PC-9 (cell line): Measurements from ENCODE around the gene FCHSD1.

ENCODE experiments used
- EZH2 ChIP-seq: fragments of 200-600 bp; sonication (generic); IDR thresholded peaks from 2 replicates; pipeline ENCODE4 v1.8.0; 2017; ENCODE audit warnings: antibody characterized with exemption, low read depth
- TF ChIP-seq, protein P1 (sequence below): fragments of 200-600 bp; sonication (generic); conservative IDR thresholded peaks from 2 replicates; pipeline ENCODE4 v1.6.1; 2017; ENCODE audit warnings: mixed run types, antibody characterized with exemption, mild to moderate bottlenecking, moderate library complexity

DNA sequence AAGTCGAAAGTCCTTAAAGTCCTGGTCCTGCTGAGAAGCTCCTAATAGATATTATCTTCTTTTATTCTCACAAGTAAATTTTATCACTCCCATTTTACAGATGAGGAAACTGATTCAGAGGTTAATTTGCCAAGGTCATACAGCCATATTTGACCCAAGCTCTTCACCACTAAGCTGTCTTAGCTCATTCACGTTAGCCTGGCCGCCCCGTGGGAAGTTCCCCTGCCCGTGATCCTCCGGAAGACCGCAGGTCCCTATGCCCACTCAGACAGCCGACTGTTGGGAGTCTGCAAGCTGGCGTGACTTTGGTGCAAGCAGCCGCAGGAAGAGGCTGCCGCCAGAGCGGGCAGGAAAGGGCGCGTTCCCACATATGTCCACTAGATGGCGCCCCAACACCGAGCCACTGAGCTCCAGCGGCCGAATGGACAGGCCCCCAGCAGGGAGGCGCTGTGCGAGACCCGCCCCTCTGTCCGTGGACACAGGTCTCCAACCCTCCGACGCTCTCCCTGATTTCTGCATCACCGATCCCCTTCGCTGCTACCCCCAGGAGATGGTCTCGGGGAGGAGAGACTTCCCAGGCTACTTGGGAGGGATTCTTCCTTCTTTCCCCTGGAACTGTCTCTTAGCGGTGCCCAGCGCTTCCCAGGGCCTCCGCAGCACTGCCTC, 40.8 kb upstream of the FCHSD1 start:
- TF ChIP-seq, protein P1, sequence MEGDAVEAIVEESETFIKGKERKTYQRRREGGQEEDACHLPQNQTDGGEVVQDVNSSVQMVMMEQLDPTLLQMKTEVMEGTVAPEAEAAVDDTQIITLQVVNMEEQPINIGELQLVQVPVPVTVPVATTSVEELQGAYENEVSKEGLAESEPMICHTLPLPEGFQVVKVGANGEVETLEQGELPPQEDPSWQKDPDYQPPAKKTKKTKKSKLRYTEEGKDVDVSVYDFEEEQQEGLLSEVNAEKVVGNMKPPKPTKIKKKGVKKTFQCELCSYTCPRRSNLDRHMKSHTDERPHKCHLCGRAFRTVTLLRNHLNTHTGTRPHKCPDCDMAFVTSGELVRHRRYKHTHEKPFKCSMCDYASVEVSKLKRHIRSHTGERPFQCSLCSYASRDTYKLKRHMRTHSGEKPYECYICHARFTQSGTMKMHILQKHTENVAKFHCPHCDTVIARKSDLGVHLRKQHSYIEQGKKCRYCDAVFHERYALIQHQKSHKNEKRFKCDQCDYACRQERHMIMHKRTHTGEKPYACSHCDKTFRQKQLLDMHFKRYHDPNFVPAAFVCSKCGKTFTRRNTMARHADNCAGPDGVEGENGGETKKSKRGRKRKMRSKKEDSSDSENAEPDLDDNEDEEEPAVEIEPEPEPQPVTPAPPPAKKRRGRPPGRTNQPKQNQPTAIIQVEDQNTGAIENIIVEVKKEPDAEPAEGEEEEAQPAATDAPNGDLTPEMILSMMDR: peak; percentile 93
- no peak for TF ChIP-seq EZH2
